GM23248 (cell line): ENCODE results near the gene CYP1A1. TPM values are rescaled to one million over a fixed set of nuclear protein-coding genes. Genes with fewer than 3 reads are reported as not detected.
A peak's percentile ranks its signal among the peaks of the same experiment; 100 is the strongest.

ENCODE experiments used
- DNase-seq: peaks from one replicate; pipeline ENCODE4 v3.0.0-alpha.2; 2015
- H2AFZ ChIP-seq: fragments of 200-600 bp; sonication (generic); 2 replicates; pipeline ENCODE4 v1.6.1; 2016; ENCODE audit warnings: antibody characterized with exemption
- H3F3A ChIP-seq: fragments of 200-600 bp; sonication (generic); 2 replicates; pipeline ENCODE4 v1.6.1; 2016; ENCODE audit warnings: mild to moderate bottlenecking, antibody characterized with exemption, mixed run types; ENCODE audit not compliant: insufficient read depth
- H3K27ac ChIP-seq: fragments of 200-600 bp; sonication (generic); 2 replicates; pipeline ENCODE4 v1.5.1; 2016; ENCODE audit warnings: mild to moderate bottlenecking
- H3K27me3 ChIP-seq: fragments of 200-600 bp; sonication (generic); replicated peaks from 2 replicates; pipeline ENCODE4 v1.6.1; 2016; ENCODE audit warnings: mild to moderate bottlenecking; ENCODE audit not compliant: insufficient read depth
- H3K36me3 ChIP-seq: fragments of 200-600 bp; sonication (generic); 2 replicates; pipeline ENCODE4 v1.6.1; 2016; ENCODE audit warnings: low read depth, mild to moderate bottlenecking
- H3K4me1 ChIP-seq: fragments of 200-600 bp; sonication (generic); 2 replicates; pipeline ENCODE4 v1.6.1; 2016; ENCODE audit warnings: mild to moderate bottlenecking; ENCODE audit not compliant: insufficient read depth
- H3K4me2 ChIP-seq: fragments of 200-600 bp; sonication (generic); one replicate; pipeline ENCODE4 v1.6.1; 2016; ENCODE audit warnings: mild to moderate bottlenecking; ENCODE audit not compliant: unreplicated experiment
- H3K4me3 ChIP-seq: fragments of 200-600 bp; sonication (generic); 2 replicates; pipeline ENCODE4 v1.5.1; 2016; ENCODE audit warnings: mild to moderate bottlenecking
- H3K79me2 ChIP-seq: fragments of 200-600 bp; sonication (generic); 2 replicates; pipeline ENCODE4 v1.6.1; 2016; ENCODE audit warnings: mild to moderate bottlenecking; ENCODE audit not compliant: insufficient read depth
- H3K9ac ChIP-seq: fragments of 200-600 bp; sonication (generic); 2 replicates; pipeline ENCODE4 v1.6.1; 2016; ENCODE audit warnings: mild to moderate bottlenecking
- H3K9me2 ChIP-seq: fragments of 200-600 bp; sonication (generic); 2 replicates; pipeline ENCODE4 v1.6.1; 2016; ENCODE audit warnings: mixed run types, mild to moderate bottlenecking, moderate library complexity; ENCODE audit not compliant: insufficient read depth
- H3K9me3 ChIP-seq: fragments of 200-600 bp; sonication (generic); one replicate; pipeline ENCODE4 v1.6.1; 2017; ENCODE audit warnings: low read depth
- H4K20me1 ChIP-seq: fragments of 200-600 bp; sonication (generic); 2 replicates; pipeline ENCODE4 v1.6.0; 2016; ENCODE audit not compliant: insufficient read depth
- EZH2 ChIP-seq: fragments of 200-600 bp; sonication (generic); IDR thresholded peaks from 2 replicates; pipeline ENCODE4 v1.6.1; 2018; ENCODE audit warnings: antibody characterized with exemption, mild to moderate bottlenecking; ENCODE audit not compliant: insufficient read depth, poor library complexity, severe bottlenecking
- EZH2phosphoT487 ChIP-seq: fragments of 200-600 bp; sonication (generic); IDR thresholded peaks from 2 replicates; pipeline ENCODE4 v1.6.1; 2018; ENCODE audit warnings: antibody characterized with exemption, moderate library complexity, mild to moderate bottlenecking, low read depth; ENCODE audit not compliant: insufficient read depth
- WGBS, 2 experiments: methylation state at CpG; one replicate each; pipeline ENCODE4 v1.1.6; 2015 to 2017; ENCODE audit warnings: low lambda C conversion rate in 2 of 2, low coverage in 1 of 2; ENCODE audit errors: missing lambda C conversion rate in 2 of 2; 5-methylcytosine and 5-hydroxymethylcytosine counted together
- in situ Hi-C: fragments of 300-500 bp; cut with MboI; formaldehyde crosslinking; loops from 2 replicates; pipeline ENCODE4 v1.15.0; 2020
- polyA plus RNA-seq: library from polyadenylated mRNA; unstranded; fragments of >200 nt; fragmentation: Nextera tagmentation; extraction: Ambion mirVana; gene quantifications from 2 replicates; pipeline ENCODE4 v1.2.1, GENCODE V29; 2016
- total RNA-seq: library from RNA; depleted of rRNA; stranded (reverse); fragments of >200 nt; shearing (Covaris generic); gene quantifications from 2 replicates; pipeline ENCODE4 v1.2.3, GENCODE V29; 2014

CYP1A1 gene
- total and polyA plus RNA-seq, 2 experiments from 2014 or later: not detected

- H3K9me2 ChIP-seq: no peaks in the 10 kb centered on the region
- H3K79me2 ChIP-seq: peaks cover 52% of the 10 kb centered on the region
- in situ Hi-C loops: no loop called here
- no peak for DNase-seq
- peak overlapping the region; percentile 98 for H3K4me3 ChIP-seq
- 0 out of 2 replicates have a peak overlapping the region, but pooled peaks have one; percentile 69 for H3K27ac ChIP-seq
- no peaks in the 10 kb centered on the region for H4K20me1 ChIP-seq
- H3F3A ChIP-seq: no peaks in the 10 kb centered on the region
- TF ChIP-seq EZH2phosphoT487: no peak
- no peak for TF ChIP-seq EZH2
- peak overlapping the region; percentile 97 for H3K4me2 ChIP-seq
- 10 to 11% methylated on average over 10 of the region's 10 CpGs for WGBS, 2 experiments
- H3K36me3 ChIP-seq: no peaks in the 10 kb centered on the region
- peaks cover 19% of the 10 kb centered on the region; the same call in 1 of the 2 replicates for H3K4me1 ChIP-seq
- H3K9ac ChIP-seq: peak overlapping the region; percentile 97
- H3K9me3 ChIP-seq: no peaks in the 10 kb centered on the region
- 0 out of 2 replicates have a peak, but pooled peaks cover 3% of the 10 kb centered on the region for H3K27me3 ChIP-seq
- peak overlapping the region; percentile 99 for H2AFZ ChIP-seq
These were observed 29.0 kb downstream of the CYP1A1 start for GRCh38 chr15:74696398-74696729.

- in situ Hi-C loops: no loop called here
- peak; percentile 94 for DNase-seq
- Histone ChIP-seq H2AFZ (peak within 1 kb of the TSS; percentile 99), H3K4me2 (peak within 1 kb of the TSS; percentile 97), H3F3A (no peaks in the 10 kb centered on the region), H3K27me3 (0 out of 2 replicates have a peak, but pooled peaks cover 2% of the 10 kb centered on the region), H4K20me1 (no peaks in the 10 kb centered on the region), H3K9me2 (no peaks in the 10 kb centered on the region), H3K27ac (peak within 1 kb of the TSS; percentile 69), H3K9ac (peak within 1 kb of the TSS; percentile 97), H3K4me1 (peaks cover 19% of the 10 kb centered on the region; the same call in 1 of the 2 replicates), H3K36me3 (no peaks in the 10 kb centered on the region), H3K79me2 (peaks cover 58% of the 10 kb centered on the region), H3K9me3 (no peaks in the 10 kb centered on the region), H3K4me3 (peak within 1 kb of the TSS; percentile 98)
- TF ChIP-seq EZH2phosphoT487 (no peak), EZH2 (no peak)
- 1 to 2% methylated on average over 43 to 46 of the region's 46 CpGs for WGBS, 2 experiments
These were observed 29.5 kb downstream of the CYP1A1 start, which contains the start of gene EDC3 for GRCh38 chr15:74695597-74696397. TSS of gene EDC3 (minus strand) at chr15:74696024. CDS start at chr15:74675124, 20,900 bp downstream.

GRCh38 chr15:74692327-74692726 lies 33.0 kb downstream of the CYP1A1 start:
- in situ Hi-C loops: no loop called here

GRCh38 chr15:74683758-74684157 lies 41.6 kb downstream of the CYP1A1 start:
- H3K79me2 ChIP-seq: peaks cover 99% of the 10 kb centered on the region

More at GRCh38 chr15:74692327-74692726, 33.0 kb downstream of the CYP1A1 start:
- Histone ChIP-seq H4K20me1 (0 out of 2 replicates have a peak, but pooled peaks cover 4% of the 10 kb centered on the region), H3K79me2 (peaks cover 93% of the 10 kb centered on the region), H3K9ac (no peak overlapping the region), H3K36me3 (no peaks in the 10 kb centered on the region), H3F3A (no peaks in the 10 kb centered on the region), H3K4me3 (no peak overlapping the region), H3K4me1 (peaks cover 19% of the 10 kb centered on the region; the same call in 1 of the 2 replicates), H3K9me3 (no peaks in the 10 kb centered on the region), H2AFZ (no peak overlapping the region), H3K9me2 (no peaks in the 10 kb centered on the region), H3K27ac (no peak overlapping the region), H3K27me3 (no peaks in the 10 kb centered on the region), H3K4me2 (no peak overlapping the region)
- 76 to 80% methylated on average over 1 of the region's 1 CpG for WGBS, 2 experiments
- TF ChIP-seq EZH2 (no peak), EZH2phosphoT487 (no peak)
- DNase-seq: no peak

More at GRCh38 chr15:74683758-74684157, 41.6 kb downstream of the CYP1A1 start:
- in situ Hi-C loops: no loop called here
- 93 to 100% methylated on average over 1 of the region's 1 CpG for WGBS, 2 experiments
- Histone ChIP-seq H3K4me2 (no peak overlapping the region), H3K36me3 (peaks cover 15% of the 10 kb centered on the region; the same call in 1 of the 2 replicates), H3K9ac (no peak overlapping the region), H4K20me1 (0 out of 2 replicates have a peak, but pooled peaks cover 9% of the 10 kb centered on the region), H3K9me3 (no peaks in the 10 kb centered on the region), H3K27me3 (no peaks in the 10 kb centered on the region), H3K4me3 (no peak overlapping the region), H3K27ac (no peak overlapping the region), H3K4me1 (no peaks in the 10 kb centered on the region), H2AFZ (no peak overlapping the region), H3K9me2 (no peaks in the 10 kb centered on the region), H3F3A (no peaks in the 10 kb centered on the region)
- no peak for DNase-seq
- no peak for TF ChIP-seq EZH2phosphoT487
- TF ChIP-seq EZH2: no peak
